GM21390 (cell line): ENCODE data around the gene OSGEP.

Source experiments
- ATAC-seq: cut with Tn5 transposase; IDR thresholded peaks from one replicate; pipeline ENCODE4 v1.9.1; 2021; ENCODE audit not compliant: unreplicated experiment

OSGEP gene

DNA sequence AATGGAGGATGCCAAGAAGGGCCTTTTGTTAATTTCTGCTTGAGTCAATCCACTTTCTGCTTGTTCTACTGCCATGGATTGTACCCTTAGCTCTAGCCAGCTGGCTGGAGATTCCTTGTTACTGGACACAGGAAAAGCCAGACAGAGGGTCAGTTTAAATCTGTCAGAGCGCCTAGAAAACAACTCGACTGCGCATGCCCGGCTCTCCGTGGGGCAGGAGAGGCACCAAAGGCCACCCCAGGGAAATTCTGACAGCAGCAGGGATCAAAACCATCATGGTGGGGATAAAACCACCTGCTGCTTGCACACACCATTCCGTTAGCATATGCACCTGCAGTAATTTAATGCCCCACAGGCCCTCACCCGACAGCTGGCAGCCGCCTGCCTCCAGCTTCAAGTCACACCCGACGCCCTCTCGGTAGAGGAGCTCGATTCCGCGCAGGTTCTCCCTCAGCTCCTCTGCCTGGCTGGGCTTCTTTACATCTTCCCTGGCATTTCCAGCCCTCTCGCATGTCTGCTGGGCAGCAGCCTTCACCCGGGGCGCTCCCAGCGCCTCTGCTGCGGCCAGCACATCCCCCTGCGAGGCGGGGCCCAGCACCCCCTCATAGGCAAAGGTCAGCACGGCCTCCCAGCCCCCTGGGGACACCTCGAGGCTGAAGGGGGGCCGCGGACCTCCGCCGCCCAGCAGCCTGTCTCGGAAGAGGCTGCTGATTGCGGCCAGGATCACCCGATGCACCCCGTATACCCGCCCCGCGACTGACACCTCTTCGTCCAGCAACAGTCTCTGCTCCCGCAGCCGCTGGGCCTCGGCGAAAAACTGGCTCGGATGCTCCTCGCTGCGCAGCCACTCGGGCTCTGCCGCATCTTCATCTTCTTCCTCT lies 19.7 kb downstream of the OSGEP start:
- ATAC-seq: no peak

DNA sequence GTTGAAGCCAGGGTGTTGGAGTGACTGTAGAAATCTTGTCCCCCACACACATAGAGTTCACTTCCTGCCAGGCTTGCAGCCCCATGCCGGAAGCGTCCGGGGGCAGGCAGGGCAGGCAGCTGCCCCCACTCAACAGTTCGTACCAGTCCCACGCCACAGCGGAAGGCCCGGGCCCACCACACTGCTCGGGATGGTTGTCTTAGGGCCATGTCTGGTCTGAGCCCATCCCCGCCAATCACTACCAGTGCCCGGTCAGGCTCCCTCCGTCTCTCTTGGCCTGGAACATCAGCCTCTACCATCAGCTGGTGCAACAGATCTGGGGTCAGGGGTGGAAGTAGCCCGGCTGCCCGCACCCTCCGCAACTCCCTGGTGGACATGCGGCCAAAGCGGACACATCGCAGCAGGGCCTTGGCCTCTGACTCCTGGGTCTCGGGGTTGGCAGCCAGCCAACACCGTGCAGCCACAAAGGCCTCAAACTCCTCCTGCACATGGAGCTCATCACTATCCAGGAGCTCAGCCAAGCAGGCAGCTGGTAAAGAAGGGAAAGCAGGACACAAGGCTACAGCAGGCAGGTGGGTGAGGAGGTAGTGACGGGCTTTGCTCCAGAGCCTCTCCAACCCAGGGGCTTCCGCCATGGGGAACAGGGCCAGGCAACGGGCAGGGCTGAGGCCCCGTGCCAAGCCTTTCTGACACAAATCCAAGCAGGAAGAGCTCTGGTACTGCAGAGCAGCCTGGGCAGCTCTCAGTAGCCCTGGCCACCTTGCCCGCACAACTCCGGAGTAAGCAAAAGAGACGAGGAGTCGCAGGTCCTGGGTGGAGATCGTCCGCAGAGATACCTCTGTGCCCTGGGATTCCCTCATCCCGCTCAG lies 24.6 kb downstream of the OSGEP start:
- no peak for ATAC-seq

DNA sequence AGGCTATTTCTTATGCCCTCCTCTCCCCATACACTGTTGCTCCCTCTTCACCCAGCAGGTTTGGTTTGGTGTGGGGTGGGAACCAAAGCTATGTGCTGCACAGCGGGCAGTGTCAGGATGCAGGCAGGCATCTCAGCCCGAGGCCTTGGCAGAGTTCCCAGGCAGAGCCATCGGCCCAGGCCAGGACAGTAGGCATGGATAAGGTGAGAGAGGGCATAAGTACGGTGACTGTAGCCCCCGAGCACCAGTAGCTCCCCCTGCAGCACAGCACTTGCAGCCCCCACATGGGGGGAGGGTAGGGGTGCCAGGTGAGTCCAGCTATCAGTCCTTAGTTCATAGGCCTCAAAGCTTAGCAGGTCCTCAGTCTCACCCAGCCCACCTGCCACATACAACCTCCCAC lies 25.8 kb downstream of the OSGEP start:
- ATAC-seq: no peak

DNA sequence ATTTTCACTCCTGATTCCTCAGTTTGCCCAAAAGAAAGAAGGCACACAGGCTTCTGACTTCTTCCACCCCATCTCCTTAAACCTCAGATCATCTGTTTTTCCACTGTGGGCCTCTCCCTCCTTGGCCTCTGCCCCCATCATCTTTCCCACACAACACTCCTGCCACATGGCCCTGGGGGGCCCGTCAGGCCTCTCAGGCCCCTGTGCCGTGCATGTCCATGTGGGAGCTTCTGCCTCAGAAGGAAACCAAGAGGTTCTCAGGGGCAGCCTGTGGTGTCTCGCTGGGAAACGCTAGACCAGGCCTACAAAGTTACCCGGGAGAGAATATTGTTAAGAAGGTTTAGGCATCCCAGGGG lies 26.6 kb downstream of the OSGEP start:
- peak; percentile 35 for ATAC-seq

DNA sequence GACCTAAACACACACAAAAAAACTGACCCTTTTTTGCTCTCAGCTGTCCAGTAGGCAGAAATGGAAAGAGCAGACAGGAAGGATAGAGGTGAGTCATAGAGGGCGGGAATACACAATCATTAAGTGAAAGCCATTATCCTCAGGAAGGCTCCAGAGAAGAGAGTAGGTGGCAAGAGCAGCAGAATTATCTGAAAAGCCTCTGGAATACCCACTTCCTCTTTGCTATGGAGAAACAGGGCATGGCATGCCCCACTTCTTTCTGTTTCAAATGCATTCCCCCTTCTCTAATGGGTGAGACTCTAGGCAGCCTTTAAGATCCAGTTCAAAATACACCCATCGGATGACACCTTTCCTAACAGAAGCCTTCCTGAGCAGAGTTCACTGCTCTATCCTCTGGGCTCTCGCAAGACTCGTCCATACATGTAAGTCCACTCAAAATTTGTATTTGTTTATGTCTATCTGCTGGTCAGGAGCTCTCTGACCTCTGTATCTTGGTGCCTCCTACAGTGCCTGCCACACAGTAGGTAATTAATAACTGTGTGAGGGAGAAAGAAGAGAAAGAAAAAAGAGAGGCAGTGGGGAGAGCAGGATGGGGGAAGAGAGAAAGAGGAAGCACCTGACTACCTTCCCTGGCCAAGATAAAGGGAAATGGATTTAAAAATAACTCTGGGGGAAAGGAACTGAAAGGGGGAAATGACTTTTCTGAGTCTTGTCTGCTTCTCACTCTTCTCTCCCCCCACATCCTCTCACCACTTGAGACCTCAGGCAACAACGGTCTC lies 27.2 kb downstream of the OSGEP start:
- peak; percentile 80 for ATAC-seq

DNA sequence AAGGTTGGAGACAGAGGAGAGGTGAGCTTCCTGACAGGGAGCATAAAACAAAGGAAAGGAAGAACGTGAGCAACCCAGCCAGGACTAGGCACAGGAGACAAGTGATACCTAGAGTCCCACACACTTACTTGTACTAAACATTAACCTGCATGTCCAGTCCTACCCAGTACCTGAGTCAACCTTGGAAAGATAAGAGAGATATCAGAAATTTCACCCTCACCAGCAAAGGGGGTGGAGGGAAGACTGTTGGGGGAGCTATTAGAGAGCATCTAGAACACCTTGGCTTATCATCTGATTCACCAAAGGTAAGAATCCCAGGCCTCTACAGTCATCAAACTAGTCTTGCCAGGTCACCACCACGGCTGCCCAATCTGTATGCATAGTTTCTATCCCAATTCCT lies 29.8 kb downstream of the OSGEP start:
- no peak for ATAC-seq

DNA sequence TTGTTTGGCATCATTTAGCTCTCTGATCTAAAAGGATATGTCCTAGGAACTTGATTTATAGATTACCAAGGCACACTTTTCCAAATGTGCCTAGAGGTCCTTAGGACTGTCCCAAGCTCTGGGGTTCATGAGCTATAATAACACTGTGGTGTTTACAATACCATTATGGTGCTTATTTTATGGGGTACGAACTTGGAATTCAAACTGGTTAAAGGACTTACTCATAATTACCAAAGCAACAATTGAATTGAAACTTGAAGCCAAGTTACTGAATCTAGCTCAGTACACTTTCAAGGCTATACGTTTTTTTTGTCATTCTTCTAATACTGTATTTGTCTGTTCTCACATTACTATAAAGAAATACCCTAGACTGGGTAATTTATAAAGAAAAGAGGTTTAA lies 31.7 kb downstream of the OSGEP start:
- ATAC-seq: no peak

DNA sequence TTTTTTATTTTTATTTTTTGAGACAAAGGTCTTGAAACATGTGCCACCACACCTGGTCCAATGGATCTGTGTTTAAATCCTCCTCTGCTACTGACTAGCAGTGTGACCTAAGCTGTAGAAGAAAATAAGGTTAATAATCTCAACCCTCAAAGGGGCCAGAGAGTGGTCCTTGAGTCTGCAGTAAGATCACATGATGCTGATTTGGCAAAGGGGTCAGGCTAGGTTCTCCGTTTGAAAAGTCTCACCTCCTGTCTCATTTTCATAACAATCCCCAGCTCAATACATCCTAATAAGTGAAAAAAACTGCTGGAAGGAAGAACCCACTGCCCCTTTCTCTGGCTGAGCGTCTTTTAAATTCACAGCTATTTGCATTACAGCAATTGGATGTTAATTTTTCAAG lies 33.3 kb downstream of the OSGEP start:
- no peak for ATAC-seq

DNA sequence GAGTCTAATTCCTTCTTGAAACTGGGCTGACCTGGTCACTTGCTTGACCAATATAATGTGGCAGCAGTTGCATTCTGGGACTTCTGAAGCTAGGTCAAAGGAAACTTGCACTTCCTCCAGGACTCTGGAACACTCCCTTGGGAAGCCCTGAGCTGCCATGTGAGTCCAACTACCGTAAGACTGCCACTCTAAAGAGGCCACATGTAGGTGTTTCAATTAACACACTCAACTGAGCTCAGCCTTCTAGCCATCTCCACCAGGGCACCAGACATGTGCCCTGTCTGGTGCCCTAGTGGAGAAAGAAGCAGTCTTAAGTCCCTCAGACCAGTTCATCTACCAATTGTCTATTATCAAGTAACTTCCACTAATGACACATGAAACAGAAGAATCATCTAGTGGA lies 35.2 kb downstream of the OSGEP start:
- no peak for ATAC-seq

DNA sequence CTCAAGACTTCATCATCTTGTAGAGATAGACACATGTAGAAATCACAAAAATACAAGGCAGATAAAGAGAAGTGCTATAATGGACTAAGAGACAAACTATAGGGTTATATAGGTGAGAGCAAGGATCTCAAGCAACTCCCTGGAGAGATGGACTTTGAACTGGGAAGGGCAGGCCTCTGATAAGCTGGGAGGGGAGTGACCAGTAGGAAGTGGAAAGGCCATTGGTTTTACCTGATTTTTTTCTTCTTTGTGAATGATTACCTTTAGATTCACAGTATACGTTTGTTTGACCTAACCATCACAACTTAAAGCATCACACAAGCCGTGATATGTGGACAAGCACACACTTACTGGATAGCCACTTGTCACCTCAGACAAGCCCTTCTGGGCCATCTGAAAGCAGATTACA lies 36.1 kb downstream of the OSGEP start:
- ATAC-seq: no peak

DNA sequence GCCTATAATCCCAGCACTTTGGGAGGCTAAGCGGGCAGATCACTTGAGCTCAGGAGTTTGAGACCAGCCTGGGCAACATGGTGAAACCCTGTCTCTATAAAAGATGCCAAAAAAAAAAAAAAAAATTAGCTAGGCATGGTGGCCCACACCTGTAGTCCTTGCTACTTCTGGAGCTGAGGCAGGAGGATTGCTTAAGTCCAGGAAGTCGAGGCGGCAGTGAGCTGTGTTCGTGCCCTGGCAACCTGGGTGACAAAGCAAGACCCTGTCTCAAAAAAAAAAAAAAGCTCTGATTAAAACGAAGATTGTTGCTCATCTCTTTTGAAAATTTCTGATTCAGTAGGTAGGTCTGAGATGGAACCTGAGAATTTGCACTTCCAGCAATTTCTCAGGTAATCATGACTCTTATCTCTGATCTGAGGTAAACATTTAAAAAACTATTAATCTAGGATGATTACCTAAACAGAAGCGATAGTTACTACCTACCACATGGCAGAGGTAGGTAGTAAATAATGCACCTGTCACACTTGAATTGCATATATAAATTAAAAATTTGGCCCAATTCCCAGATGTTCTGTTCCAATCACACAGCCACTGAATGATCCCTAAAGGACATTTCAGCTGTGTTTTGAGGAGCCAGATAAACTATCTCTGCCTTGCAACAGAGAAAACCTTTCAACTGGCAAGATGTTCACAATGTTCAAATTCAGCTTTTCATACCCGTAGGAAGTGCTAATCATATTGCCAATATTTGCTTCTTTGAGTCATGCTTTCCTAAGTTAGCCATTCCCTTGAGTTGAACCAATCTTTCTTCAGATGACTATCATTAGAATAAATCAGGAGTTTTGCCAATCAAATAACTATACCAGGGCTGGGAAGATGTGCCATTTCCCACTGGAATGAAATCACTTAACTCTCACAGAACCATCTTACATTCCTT lies 37.1 kb downstream of the OSGEP start:
- no peak for ATAC-seq

DNA sequence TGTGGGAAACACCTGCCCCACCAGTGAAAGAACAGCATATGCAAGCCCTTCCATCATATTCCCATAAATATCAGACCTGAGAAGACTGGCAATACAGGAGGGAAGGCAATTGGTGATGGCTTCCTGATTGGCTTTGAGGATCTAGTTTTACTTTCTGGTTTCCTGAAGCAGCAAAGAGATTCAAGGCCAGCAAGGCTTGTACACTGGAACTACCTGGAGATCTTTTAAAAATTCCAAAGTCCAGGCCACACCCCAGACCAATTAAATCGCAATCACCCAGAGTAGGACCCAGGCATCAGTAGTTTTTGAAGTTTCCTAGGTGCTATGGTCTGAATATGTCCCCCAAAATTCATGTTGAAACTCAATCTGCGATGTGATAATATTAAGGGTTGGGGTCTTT lies 38.4 kb downstream of the OSGEP start:
- ATAC-seq: no peak

DNA sequence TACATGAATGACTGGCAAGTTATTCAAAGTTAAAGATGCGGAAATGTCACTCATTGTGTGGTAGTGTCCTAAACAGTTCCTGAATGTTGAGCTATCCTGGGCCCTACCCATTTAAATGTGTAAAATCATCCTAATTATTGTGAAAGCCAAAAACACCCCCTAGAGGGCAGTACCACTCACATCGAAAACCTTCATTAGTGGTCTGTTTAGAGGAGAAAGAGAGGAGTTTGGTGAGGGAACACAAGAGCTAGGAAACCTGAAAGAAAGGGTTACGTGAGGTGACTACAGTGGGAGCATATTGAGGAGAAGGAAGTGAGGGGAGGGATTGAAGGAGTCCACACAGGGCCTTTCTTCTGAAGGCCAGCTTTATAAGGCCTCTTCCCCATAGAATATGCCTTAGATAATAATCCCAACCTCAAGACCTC lies 38.8 kb downstream of the OSGEP start:
- ATAC-seq: peak; percentile 38

DNA sequence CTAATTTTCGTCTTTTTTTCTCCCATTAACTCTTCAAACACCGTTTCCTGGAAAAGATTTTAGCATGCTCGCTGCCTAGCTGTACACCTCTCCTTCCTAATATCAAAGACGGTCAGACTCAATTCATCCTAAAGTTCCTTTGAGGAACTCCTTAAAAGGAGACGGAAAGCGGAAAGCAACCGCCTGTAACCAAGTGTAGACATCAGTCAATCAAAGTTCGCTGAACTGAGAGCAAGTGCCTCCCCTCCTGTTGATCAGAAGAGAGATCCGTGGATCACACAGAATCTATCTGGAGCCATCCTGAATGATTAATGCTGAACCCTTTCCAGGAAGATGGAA lies 40.9 kb downstream of the OSGEP start:
- peak; percentile 38 for ATAC-seq

DNA sequence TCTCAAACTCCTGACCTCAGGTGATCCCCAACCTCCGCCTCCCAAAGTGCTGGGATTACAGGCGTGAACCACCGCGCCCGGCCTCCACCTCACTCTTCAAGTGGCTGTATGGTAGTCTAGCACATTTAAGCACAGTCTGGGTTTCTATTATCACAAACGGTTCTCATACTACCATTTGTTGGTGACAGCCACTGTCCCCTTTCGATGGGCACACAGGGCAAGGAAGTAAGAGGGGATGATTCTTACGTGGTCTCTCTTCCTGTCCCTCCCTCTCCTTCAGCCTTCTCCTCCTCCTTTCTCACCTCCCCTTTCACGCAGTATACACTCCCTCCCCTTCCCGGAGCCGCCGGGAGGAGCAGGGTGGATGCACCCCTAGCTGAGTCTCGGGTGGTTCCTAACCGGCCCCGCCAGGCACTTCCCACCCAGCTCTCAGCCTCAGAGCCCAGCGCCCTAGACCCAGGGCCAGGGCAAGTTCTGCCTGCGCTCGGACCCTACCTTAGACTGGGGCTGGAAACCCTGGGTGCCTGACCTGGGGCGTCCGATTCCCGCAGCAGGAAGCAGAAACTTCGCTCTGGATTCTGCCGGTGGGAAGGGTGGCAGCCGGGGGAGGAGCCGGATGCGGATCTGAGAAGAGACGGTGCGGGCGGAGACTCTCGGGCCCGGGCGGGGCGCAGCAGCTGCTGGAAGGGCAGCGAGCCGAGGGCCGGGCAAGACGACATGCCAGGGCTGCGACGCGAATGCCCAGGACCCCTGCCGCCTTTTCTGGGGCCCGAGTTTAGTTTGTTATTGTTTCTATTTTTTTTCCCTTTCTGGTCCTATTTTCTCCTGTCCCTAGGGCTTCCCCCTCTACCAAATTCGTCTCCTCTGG lies 41.5 kb downstream of the OSGEP start, which contains the start of gene TEP1:
Gene TEP1, minus strand, starts transcription at position 626 of the 868 bp plus-strand sequence. CDS start 5,062 bp downstream, outside the sequence.
- peak; percentile 71 for ATAC-seq

DNA sequence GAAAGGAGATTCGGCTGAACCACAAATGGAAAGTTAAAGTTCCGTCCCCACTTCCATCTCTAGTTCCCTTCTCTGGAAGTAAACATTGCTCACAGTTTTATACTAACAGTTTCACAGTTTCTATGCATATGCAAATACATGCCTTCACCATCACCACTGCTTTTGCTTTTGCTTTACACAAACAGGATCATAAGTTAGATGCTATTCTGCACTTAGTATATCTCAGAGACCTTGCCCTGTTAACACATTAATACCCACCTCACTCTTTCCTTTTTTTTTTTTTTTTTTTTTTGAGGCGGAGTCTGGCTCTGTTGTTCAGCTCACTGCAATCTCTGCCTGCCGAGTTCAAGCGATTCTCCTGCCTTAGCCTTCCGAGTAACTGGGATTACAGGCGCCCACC lies 42.2 kb downstream of the OSGEP start:
- peak; percentile 63 for ATAC-seq

DNA sequence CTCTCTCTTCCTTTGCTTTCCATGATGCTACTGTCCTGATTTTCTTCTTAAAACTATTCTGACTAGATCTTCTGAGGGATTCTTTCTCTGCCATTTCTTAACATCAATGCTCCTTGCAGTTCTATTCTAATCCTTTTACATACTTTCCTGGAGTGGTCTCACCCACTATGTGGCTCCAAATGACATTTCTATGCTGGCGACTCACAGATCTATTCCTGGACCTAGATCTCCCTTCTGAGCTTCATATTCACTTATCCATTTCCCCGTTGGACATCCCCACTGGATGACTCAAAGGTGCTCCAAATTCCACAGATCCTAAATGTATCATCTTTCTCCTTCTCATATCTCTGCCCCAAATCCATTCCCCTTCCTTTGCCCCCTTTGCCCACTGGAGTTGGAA lies 45.4 kb downstream of the OSGEP start:
- ATAC-seq: no peak

DNA sequence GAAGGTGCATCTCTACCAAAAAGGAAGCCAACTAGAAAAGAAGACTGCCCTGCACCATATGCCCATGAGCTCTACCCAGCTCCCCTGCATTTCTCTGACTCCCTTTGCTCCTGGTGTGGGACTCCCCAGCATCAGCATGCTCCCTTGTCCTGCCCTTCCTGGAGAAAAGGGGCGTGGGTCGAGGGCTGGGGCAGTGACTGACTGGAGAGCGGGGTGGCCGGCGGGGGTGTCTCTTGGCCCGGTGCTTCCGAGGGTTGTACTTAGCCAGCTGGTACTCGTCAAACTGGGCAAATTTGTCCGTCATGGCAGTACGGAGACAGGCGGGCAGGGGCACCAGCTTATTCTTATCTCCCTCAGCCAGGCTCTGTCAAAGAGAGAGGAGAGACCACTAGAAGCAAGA lies 51.1 kb downstream of the OSGEP start:
- ATAC-seq: no peak

DNA sequence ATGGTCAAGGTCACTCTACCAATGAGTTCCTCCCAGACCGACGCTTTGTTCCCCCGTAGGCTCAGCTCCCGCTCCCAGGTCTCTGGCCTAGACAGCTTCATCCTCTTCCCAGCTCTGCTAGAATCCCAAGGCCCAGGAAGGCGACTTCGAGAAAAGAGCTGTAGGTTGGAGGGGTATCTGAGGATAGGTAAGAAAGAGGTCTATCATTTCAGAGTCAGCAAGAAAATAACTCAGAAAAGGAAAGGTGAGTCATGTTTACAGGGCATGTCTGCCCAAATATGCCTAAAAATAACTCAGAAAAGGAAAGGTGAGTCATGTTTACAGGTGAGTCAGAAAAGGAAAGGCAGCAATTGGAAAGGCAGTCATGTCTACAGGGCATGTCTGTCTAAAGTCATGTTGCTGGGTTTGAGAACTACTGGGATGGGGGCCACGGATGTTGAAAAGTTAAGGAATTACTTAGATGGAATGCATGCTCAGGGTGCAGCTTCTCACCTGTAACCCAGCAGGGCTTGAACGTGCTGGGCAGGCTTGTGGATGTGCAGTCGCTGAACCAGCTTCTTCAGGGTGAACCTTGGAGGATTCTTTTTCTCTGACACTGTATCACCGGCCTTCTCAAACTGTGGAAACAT lies 53.5 kb downstream of the OSGEP start:
- ATAC-seq: no peak
